SK-N-SH (cell line): ENCODE results near the gene NEAT1. TPM values are rescaled to one million over a fixed set of nuclear protein-coding genes. Genes with fewer than 3 reads are reported as not detected.

Experiments
- CTCF ChIA-PET: fragments of 300-600, 350-600 bp; formaldehyde crosslinking; extraction: SDS; loops from one replicate; lab custom pipeline; 2021; lab: Yijun Ruan, JAX
- POLR2A ChIA-PET: fragments of 350-600 bp; sonication (Branson Sonifier 250); formaldehyde crosslinking; extraction: SDS; loops from one replicate; lab custom pipeline; 2020; ENCODE audit warnings: antibody characterized with exemption, inconsistent platforms; lab: Yijun Ruan, JAX
- DNase-seq: peaks from one replicate; pipeline ENCODE4 v3.0.0; 2012
- H2AFZ ChIP-seq: fragments of 200-600 bp; sonication (generic); 2 replicates; pipeline ENCODE4 v1.8.1; 2016; ENCODE audit warnings: antibody characterized with exemption, mild to moderate bottlenecking, low read depth
- H3F3A ChIP-seq: fragments of 200-600 bp; sonication (generic); replicated peaks from 2 replicates; pipeline ENCODE3; 2016; ENCODE audit warnings: antibody characterized with exemption, mild to moderate bottlenecking; ENCODE audit not compliant: insufficient read depth
- H3K27ac ChIP-seq, 2 experiments: fragments of 200-500 bp in 1 of 2; fragments of 200-600 bp in 1 of 2; sonication (Bioruptor generic) in 1 of 2; sonication (generic), shearing (Covaris generic) in 1 of 2; 2 replicates each; pipeline versions ENCODE4 v1.5.1 to v1.6.1; 2014 to 2016; ENCODE audit warnings: low read depth in 2 of 2, inconsistent platforms in 1 of 2, low read length in 1 of 2, mild to moderate bottlenecking in 1 of 2, mixed read lengths in 1 of 2
- H3K27me3 ChIP-seq: fragments of 200-600 bp; sonication (generic), shearing (Covaris generic); 2 replicates; pipeline ENCODE4 v1.6.1; 2016; ENCODE audit warnings: mixed run types; ENCODE audit not compliant: insufficient read depth
- H3K36me3 ChIP-seq, 2 experiments: fragments of 200-500 bp in 1 of 2; fragments of 200-600 bp in 1 of 2; sonication (Bioruptor generic) in 1 of 2; sonication (generic) in 1 of 2; replicated peaks in 1 of 2; 2 replicates each; pipeline versions ENCODE3 to v1.5.1; 2014 to 2016; ENCODE audit warnings: low read length in 1 of 2, mild to moderate bottlenecking in 1 of 2; ENCODE audit not compliant: insufficient read depth in 2 of 2, control insufficient read depth in 1 of 2
- H3K4me1 ChIP-seq, 2 experiments: fragments of 200-500 bp in 1 of 2; fragments of 200-600 bp in 1 of 2; sonication (Bioruptor generic) in 1 of 2; sonication (generic), shearing (Covaris generic) in 1 of 2; 2 replicates each; pipeline versions ENCODE4 v1.5.1 to v1.6.1; 2014 to 2016; ENCODE audit warnings: low read depth in 1 of 2, low read length in 1 of 2, mixed run types in 1 of 2; ENCODE audit not compliant: insufficient read depth in 2 of 2, control insufficient read depth in 1 of 2
- H3K4me2 ChIP-seq: fragments of 200-600 bp; sonication (generic), shearing (Covaris generic); 2 replicates; pipeline ENCODE4 v1.6.1; 2017; ENCODE audit warnings: mixed run types
- H3K4me3 ChIP-seq, 2 experiments: fragments of 200-500 bp in 1 of 2; fragments of 200-600 bp in 1 of 2; sonication (Bioruptor generic) in 1 of 2; sonication (generic), shearing (Covaris generic) in 1 of 2; 2 replicates each; pipeline versions ENCODE4 v1.5.1 to v1.8.1; 2014 to 2016; ENCODE audit warnings: low read depth in 2 of 2, inconsistent platforms in 1 of 2, low read length in 1 of 2, mild to moderate bottlenecking in 1 of 2, mixed read lengths in 1 of 2, moderate library complexity in 1 of 2
- H3K79me2 ChIP-seq: fragments of 200-600 bp; sonication (generic); 2 replicates; pipeline ENCODE4 v1.8.1; 2017; ENCODE audit warnings: mild to moderate bottlenecking; ENCODE audit not compliant: insufficient read depth
- H3K9ac ChIP-seq: fragments of 200-600 bp; sonication (generic); 2 replicates; pipeline ENCODE4 v1.6.1; 2017; ENCODE audit warnings: mixed run types
- H3K9me2 ChIP-seq: fragments of 200-600 bp; sonication (generic); 2 replicates; pipeline ENCODE4 v1.6.1; 2017; ENCODE audit warnings: mixed run types
- H3K9me3 ChIP-seq: fragments of 200-600 bp; sonication (generic); 2 replicates; pipeline ENCODE4 v1.6.1; 2017; ENCODE audit warnings: mixed run types, mild to moderate bottlenecking, moderate library complexity
- H4K20me1 ChIP-seq: fragments of 200-600 bp; sonication (generic); 2 replicates; pipeline ENCODE4 v1.6.1; 2017; ENCODE audit warnings: mild to moderate bottlenecking, mixed run types; ENCODE audit not compliant: insufficient read depth
- CHD2 ChIP-seq: fragments of 150-350 bp; IDR thresholded peaks from 2 replicates; pipeline ENCODE4 v1.6.1; 2018; ENCODE audit warnings: low read length; ENCODE audit not compliant: partially characterized antibody
- ELF1 ChIP-seq: IDR thresholded peaks from 2 replicates; pipeline ENCODE4 v1.4.0; 2012
- EP300 ChIP-seq, 2 experiments: IDR thresholded peaks; 2 replicates each; pipeline versions ENCODE4 v1.4.0 to v1.6.1; 2012; ENCODE audit warnings: borderline replicate concordance in 1 of 2, low read depth in 1 of 2, low read length in 1 of 2
- EZH2phosphoT487 ChIP-seq: fragments of 200-600 bp; sonication (generic); IDR thresholded peaks from 2 replicates; pipeline ENCODE4 v1.6.1; 2017; ENCODE audit warnings: low read depth, mixed run types, mild to moderate bottlenecking, antibody characterized with exemption, moderate library complexity, borderline replicate concordance
- FOXJ3 ChIP-seq: sonication (generic); formaldehyde crosslinking; IDR thresholded peaks from 2 replicates; pipeline ENCODE4 v1.5.1; 2020; ENCODE audit warnings: mild to moderate bottlenecking, missing genetic modification reagents
- FOXM1 ChIP-seq: IDR thresholded peaks from 2 replicates; pipeline ENCODE4 v1.4.0; 2012; ENCODE audit warnings: low read depth, mild to moderate bottlenecking
- JUND ChIP-seq: IDR thresholded peaks from 2 replicates; pipeline ENCODE4 v1.4.0; 2012
- NFIC ChIP-seq: IDR thresholded peaks from 2 replicates; pipeline ENCODE4 v1.4.0; 2012; ENCODE audit warnings: borderline replicate concordance
- NRF1 ChIP-seq: IDR thresholded peaks from 2 replicates; pipeline ENCODE4 v1.6.1; 2012; ENCODE audit warnings: low read depth, mild to moderate bottlenecking, low read length
- RFX5 ChIP-seq: IDR thresholded peaks from 2 replicates; pipeline ENCODE4 v1.6.1; 2012; ENCODE audit warnings: mild to moderate bottlenecking, improper control_type of control experiment, low read length
- RXRA ChIP-seq: IDR thresholded peaks from 2 replicates; pipeline ENCODE4 v1.4.0; 2012; ENCODE audit warnings: low read depth, mild to moderate bottlenecking, borderline replicate concordance
- TAF1 ChIP-seq: IDR thresholded peaks from 2 replicates; pipeline ENCODE4 v1.6.1; 2012; ENCODE audit warnings: low read depth, mild to moderate bottlenecking, low read length, moderate library complexity, borderline replicate concordance
- TCF12 ChIP-seq: IDR thresholded peaks from 2 replicates; pipeline ENCODE4 v1.4.0; 2012
- TEAD4 ChIP-seq: IDR thresholded peaks from 2 replicates; pipeline ENCODE4 v1.4.0; 2012; ENCODE audit warnings: mild to moderate bottlenecking, borderline replicate concordance; ENCODE audit not compliant: insufficient read depth
- WGBS: methylation state at CpG from one replicate; pipeline ENCODE4 v1.1.6; 2017; ENCODE audit warnings: low lambda C conversion rate; 5-methylcytosine and 5-hydroxymethylcytosine counted together
- polyA plus RNA-seq, 3 experiments: library from polyadenylated mRNA; depleted of rRNA; stranded (reverse); fragments of >200 nt; gene quantifications; 2 replicates each; pipeline ENCODE4 v1.2.3, GENCODE V29; 2012
- TF ChIP-seq, protein P1 (sequence below): fragments of 150-350 bp; IDR thresholded peaks from 2 replicates; pipeline ENCODE4 v1.6.1; 2016; ENCODE audit warnings: mild to moderate bottlenecking, low read depth, low read length
- TF ChIP-seq, protein P2 (sequence below): fragments of 150-350 bp; IDR thresholded peaks from 2 replicates; pipeline ENCODE4 v1.6.1; 2017; ENCODE audit warnings: antibody characterized with exemption, low read length, low read depth, borderline replicate concordance
- TF ChIP-seq, protein P3 (sequence below): IDR thresholded peaks from 2 replicates; pipeline ENCODE4 v1.4.0; 2012; ENCODE audit warnings: low read depth
- TF ChIP-seq, protein P4 (sequence below): IDR thresholded peaks from 2 replicates; pipeline ENCODE4 v1.4.0; 2012; ENCODE audit warnings: low read depth, borderline replicate concordance

NEAT1 gene
- polyA plus RNA-seq, 1 of the 3 experiments (the other 2 are of a cell fraction): 435 TPM

DNA sequence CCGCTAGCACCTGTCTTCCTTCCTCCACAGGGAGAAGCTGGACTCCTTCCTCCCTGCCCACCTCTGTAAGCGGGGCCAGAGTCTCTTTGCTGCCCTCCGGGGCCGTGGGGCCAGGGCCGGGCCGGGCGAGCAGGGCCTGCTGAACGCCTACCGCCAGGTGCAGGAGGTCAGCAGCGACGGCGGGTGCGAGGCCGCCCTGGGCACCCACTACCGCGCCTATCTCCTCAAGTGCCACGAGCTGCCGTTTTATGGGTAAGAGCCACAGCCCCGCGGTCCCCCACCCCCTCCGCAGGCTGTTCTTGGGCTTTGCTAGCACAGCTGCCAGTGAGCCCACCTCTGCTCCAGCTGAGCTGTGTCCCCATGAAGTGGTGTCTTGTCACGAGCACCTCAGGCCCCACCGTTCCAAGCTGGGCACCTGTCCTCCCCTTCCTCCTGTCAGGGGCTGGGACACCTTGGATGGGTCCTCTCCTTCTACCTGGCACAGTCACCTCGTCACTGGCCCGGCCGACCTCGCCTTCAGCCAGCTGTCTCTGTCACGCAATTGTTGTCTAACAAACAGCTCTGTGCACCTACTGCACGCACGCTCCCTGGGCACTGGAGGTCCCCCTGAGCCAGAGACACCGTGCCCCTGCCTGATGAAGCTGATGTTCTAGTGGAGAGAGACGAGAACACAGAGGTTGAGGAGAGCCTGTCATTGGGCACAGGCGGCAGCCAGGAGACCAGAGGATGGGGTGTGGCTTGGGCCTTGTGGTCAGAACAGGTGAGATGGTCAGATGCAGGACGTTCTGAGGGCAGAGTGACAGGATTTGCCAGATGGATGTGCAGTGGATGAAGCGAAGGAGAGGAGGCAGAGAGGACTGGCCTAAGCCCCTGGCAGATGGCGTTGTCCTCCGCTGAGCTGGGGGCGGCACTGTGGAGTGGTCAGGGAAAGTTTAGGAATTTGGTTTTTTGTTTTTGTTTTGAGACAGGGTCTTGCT lies 25.5 kb upstream of the NEAT1 start:
- H3K79me2 ChIP-seq: peaks cover 12% of the 10 kb centered on the region
- H3K27ac ChIP-seq: no peak overlapping the region
- no peaks in the 10 kb centered on the region for H3K9me2 ChIP-seq
- 96% methylated on average over 36 of the region's 38 CpGs for WGBS
- H3K4me1 ChIP-seq: peaks cover 0 to 8% of the 10 kb centered on the region in 2 experiments; a peak in 1 of 4 replicates
- ChIA-PET POLR2A (no interaction called here), CTCF (interaction anchor here (0.8 to 7.0 kb wide), 2 partner anchors 19 to 44 kb away, joined by 4 to 40 read pairs; no protein-coding TSS in a partner anchor)
- no peak overlapping the region for H3K4me2 ChIP-seq
- no peak overlapping the region for H2AFZ ChIP-seq
- no peaks in the 10 kb centered on the region for H3K9me3 ChIP-seq
- no peak overlapping the region for H3K9ac ChIP-seq
- peaks cover 3% of the 10 kb centered on the region for H3F3A ChIP-seq
- DNase-seq: no peak
- H3K27me3 ChIP-seq: no peaks in the 10 kb centered on the region
- no peak overlapping the region for H3K4me3 ChIP-seq
- no peaks in the 10 kb centered on the region for H4K20me1 ChIP-seq
- H3K36me3 ChIP-seq: peaks cover 0 to 35% of the 10 kb centered on the region in 2 experiments
- TF ChIP-seq FOXM1: no peak
- no peak for TF ChIP-seq JUND
- TF ChIP-seq TCF12: no peak
- TF ChIP-seq EP300 (IDR thresholded peaks at IDR 0.05; ENCODE audit: borderline replicate concordance in 1 of 2, low read depth in 1 of 2, low read length in 1 of 2): no peak
- no peak for TF ChIP-seq FOXJ3

DNA sequence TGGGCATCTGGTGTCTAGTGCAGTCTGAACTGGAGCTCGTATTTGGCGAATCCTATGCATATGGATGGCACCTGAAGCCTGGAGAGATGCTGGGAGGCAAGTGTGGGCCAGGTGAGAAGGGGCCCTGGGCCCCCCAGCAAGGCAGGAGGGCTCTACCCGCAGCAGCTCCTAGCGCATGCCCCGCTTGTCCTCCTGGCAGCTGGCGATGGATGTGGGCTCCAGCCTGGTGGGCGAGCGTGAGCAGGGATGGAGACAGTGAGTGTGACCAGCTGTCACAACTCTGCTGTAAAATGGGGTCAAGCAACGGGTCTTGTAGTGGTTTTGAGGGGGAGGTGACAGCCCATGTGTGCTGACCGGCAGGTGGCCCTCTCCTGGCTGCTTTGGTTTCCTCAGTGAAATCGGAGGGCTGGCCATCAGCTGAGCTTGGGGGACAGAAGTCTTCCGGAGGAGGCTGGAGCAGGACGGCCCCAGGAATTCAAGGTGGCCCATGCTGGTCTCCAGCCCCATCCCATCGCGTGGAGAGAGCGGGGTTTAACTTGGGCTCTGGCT lies 24.2 kb upstream of the NEAT1 start:
- Histone ChIP-seq H3K9me2 (no peaks in the 10 kb centered on the region), H3K9ac (no peak overlapping the region), H3K36me3 (peaks cover 7 to 31% of the 10 kb centered on the region in 2 experiments), H4K20me1 (no peaks in the 10 kb centered on the region), H3K4me1 (no peaks in the 10 kb centered on the region; a peak in 1 of 4 replicates), H3K9me3 (no peaks in the 10 kb centered on the region), H3K4me2 (no peak overlapping the region), H3K4me3 (no peak overlapping the region), H3K79me2 (peaks cover 5% of the 10 kb centered on the region; the same call in 1 of the 2 replicates), H2AFZ (no peak overlapping the region), H3F3A (peaks cover 3% of the 10 kb centered on the region), H3K27ac (no peak overlapping the region), H3K27me3 (no peaks in the 10 kb centered on the region)
- 93% methylated on average over 13 of the region's 16 CpGs for WGBS
- ChIA-PET POLR2A (no interaction called here), CTCF (interaction anchor here (1.1 to 7.0 kb wide), 2 partner anchors 17 to 112 kb away, joined by 5 to 40 read pairs; no protein-coding TSS in a partner anchor)
- no peak for DNase-seq
- TF ChIP-seq TAF1 (no peak), FOXM1 (no peak), ELF1 (no peak), TEAD4 (no peak), FOXJ3 (no peak), TCF12 (no peak), NFIC (no peak), NRF1 (no peak), EZH2phosphoT487 (no peak), RFX5 (no peak), EP300 (IDR thresholded peaks at IDR 0.05; ENCODE audit: borderline replicate concordance in 1 of 2, low read depth in 1 of 2, low read length in 1 of 2) (no peak), CHD2 (no peak), RXRA (no peak)
- TF ChIP-seq, protein P1, sequence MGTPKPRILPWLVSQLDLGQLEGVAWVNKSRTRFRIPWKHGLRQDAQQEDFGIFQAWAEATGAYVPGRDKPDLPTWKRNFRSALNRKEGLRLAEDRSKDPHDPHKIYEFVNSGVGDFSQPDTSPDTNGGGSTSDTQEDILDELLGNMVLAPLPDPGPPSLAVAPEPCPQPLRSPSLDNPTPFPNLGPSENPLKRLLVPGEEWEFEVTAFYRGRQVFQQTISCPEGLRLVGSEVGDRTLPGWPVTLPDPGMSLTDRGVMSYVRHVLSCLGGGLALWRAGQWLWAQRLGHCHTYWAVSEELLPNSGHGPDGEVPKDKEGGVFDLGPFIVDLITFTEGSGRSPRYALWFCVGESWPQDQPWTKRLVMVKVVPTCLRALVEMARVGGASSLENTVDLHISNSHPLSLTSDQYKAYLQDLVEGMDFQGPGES: no peak
- TF ChIP-seq, protein P2, sequence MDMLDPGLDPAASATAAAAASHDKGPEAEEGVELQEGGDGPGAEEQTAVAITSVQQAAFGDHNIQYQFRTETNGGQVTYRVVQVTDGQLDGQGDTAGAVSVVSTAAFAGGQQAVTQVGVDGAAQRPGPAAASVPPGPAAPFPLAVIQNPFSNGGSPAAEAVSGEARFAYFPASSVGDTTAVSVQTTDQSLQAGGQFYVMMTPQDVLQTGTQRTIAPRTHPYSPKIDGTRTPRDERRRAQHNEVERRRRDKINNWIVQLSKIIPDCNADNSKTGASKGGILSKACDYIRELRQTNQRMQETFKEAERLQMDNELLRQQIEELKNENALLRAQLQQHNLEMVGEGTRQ: no peak
- TF ChIP-seq, protein P3, sequence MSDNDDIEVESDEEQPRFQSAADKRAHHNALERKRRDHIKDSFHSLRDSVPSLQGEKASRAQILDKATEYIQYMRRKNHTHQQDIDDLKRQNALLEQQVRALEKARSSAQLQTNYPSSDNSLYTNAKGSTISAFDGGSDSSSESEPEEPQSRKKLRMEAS: no peak
- TF ChIP-seq, protein P4, sequence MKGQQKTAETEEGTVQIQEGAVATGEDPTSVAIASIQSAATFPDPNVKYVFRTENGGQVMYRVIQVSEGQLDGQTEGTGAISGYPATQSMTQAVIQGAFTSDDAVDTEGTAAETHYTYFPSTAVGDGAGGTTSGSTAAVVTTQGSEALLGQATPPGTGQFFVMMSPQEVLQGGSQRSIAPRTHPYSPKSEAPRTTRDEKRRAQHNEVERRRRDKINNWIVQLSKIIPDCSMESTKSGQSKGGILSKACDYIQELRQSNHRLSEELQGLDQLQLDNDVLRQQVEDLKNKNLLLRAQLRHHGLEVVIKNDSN: no peak
